ENCODE results near the gene PDE3B.

PDE3B gene

DNA sequence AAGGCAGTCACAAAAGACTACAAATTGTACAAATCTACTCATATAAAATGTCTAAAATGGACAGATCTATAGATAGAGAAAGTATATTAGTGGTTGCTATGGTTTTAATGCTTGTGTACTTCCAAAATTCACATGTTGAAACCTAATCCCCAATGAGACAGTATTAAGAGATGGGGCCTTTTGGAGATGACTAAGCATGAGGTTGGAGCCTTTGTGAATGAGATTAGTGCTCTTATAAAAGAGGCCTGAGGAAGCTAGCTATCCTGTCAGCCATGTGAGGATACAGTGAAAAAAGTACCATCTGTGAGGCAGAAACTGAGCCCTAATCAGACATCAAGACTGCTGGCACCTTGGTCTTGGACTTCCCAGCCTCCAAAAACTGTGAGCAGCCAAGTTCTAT, 165.9 kb downstream of the PDE3B start:
- TF ChIP-seq, protein P1, sequence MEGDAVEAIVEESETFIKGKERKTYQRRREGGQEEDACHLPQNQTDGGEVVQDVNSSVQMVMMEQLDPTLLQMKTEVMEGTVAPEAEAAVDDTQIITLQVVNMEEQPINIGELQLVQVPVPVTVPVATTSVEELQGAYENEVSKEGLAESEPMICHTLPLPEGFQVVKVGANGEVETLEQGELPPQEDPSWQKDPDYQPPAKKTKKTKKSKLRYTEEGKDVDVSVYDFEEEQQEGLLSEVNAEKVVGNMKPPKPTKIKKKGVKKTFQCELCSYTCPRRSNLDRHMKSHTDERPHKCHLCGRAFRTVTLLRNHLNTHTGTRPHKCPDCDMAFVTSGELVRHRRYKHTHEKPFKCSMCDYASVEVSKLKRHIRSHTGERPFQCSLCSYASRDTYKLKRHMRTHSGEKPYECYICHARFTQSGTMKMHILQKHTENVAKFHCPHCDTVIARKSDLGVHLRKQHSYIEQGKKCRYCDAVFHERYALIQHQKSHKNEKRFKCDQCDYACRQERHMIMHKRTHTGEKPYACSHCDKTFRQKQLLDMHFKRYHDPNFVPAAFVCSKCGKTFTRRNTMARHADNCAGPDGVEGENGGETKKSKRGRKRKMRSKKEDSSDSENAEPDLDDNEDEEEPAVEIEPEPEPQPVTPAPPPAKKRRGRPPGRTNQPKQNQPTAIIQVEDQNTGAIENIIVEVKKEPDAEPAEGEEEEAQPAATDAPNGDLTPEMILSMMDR (IDR thresholded peaks at IDR 0.05; ENCODE audit: low read depth, low read length), result no peak
- no peak overlapping the region for H3K4me3 ChIP-seq (ENCODE audit: low read depth, low read length)
- no peak for DNase-seq (ENCODE audit: low read depth, low spot score)
- in situ Hi-C loops (cut with HindIII; ENCODE audit: low sequenced_read_pairs), result no loop called here

GRCh38 chr11:14812757-14813156, 169.2 kb downstream of the PDE3B start:
- no peak for DNase-seq (ENCODE audit: low read depth, low spot score)
- no peak overlapping the region for H3K4me3 ChIP-seq (ENCODE audit: low read depth, low read length)
- in situ Hi-C loops (cut with HindIII; ENCODE audit: low sequenced_read_pairs), result no loop called here
- TF ChIP-seq, protein P1 (IDR thresholded peaks at IDR 0.05; ENCODE audit: low read depth, low read length), result no peak

- no peak for DNase-seq (ENCODE audit: low read depth, low spot score)
- H3K4me3 ChIP-seq (ENCODE audit: low read depth, low read length), result no peak overlapping the region
- TF ChIP-seq, protein P1 (IDR thresholded peaks at IDR 0.05; ENCODE audit: low read depth, low read length), result no peak
- in situ Hi-C loops (cut with HindIII; ENCODE audit: low sequenced_read_pairs), result no loop called here
Measured at GRCh38 chr11:14813516-14813915, 169.9 kb downstream of the PDE3B start.

DNA sequence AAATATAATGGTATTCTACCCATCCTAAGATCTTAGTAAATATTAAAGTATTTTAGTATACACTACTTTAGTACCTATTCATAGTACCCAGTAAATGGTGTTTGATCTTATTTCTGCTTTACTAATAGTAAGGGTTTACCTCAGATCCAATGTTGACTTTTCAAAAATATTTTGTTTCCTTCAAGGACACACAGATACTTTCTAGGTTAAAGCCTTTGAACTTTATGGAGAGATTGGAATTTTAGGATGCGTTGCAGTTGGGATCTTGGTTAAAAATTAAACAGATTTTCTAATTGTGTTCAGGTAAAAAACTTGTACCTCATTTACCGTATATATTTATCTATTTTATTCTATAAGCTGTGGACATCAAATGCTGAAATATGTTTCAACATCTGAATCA, 175.2 kb downstream of the PDE3B start:
- in situ Hi-C loops (cut with HindIII; ENCODE audit: low sequenced_read_pairs), result no loop called here
- TF ChIP-seq, protein P1 (IDR thresholded peaks at IDR 0.05; ENCODE audit: low read depth, low read length), result no peak
- DNase-seq (ENCODE audit: low read depth, low spot score), result no peak
- no peak overlapping the region for H3K4me3 ChIP-seq (ENCODE audit: low read depth, low read length)

DNA sequence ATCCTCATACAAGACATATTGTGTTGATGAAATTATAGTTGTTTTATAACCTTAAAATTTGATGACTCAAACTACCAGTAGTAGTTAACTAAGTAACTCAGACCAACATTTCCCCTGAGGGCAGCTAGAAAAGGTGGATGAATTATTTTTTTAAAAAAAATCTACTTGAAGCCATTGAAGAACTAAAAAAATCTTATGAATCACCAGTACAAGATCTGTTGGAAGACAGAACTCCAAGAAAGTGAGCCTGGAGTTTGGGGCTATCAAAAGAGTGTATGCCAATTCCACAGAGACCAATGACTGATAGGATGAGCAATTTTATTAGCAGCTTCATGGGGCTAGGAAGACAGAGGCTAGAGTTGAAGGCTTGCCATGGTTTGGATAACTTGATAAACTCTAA, 176.0 kb downstream of the PDE3B start:
- no peak overlapping the region for H3K4me3 ChIP-seq (ENCODE audit: low read depth, low read length)
- no peak for DNase-seq (ENCODE audit: low read depth, low spot score)
- TF ChIP-seq, protein P1 (IDR thresholded peaks at IDR 0.05; ENCODE audit: low read depth, low read length), result no peak
- in situ Hi-C loops (cut with HindIII; ENCODE audit: low sequenced_read_pairs), result no loop called here

DNA sequence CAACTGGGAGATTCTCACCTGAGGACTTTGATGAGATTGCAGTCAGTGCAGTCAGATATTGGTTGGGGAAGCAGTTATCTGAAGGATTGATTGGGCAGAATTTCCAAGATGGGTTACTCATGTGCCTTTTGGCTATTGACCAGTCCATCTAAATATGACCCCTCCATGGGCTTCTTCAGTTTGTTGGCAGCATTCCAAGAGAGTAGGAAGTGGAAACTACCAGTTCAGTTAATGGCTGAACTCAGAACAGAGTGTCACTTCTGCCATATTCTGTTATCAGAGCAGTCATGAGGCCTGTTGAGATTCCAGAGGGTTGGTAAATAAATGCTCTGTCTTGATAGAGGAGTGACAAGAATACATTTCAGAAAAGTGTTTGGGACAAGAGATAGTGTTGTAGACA, 177.4 kb downstream of the PDE3B start:
- no peak overlapping the region for H3K4me3 ChIP-seq (ENCODE audit: low read depth, low read length)
- no peak for DNase-seq (ENCODE audit: low read depth, low spot score)
- TF ChIP-seq, protein P1 (IDR thresholded peaks at IDR 0.05; ENCODE audit: low read depth, low read length), result no peak
- in situ Hi-C loops (cut with HindIII; ENCODE audit: low sequenced_read_pairs), result no loop called here

DNA sequence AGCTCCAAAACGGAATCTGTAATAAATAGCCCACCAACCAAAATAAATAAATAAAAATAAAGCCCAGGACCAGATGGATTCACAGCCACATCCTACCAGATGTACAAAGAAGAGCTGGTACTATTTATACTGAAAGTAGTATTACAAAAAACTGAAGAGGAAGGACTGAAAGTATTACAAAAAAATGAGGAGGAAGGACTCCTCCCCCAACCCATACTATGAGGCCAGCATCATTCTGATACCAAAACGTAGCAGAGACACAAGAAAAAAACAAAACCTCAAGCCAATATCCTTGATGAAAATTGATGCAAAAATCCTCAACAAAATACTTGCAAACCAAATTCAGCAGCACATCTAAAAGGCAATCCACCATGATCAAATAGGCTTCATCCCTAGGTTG, 183.0 kb downstream of the PDE3B start:
- no peak overlapping the region for H3K4me3 ChIP-seq (ENCODE audit: low read depth, low read length)
- TF ChIP-seq, protein P1 (IDR thresholded peaks at IDR 0.05; ENCODE audit: low read depth, low read length), result no peak
- in situ Hi-C loops (cut with HindIII; ENCODE audit: low sequenced_read_pairs), result no loop called here
- no peak for DNase-seq (ENCODE audit: low read depth, low spot score)
